ENCODE measurements around the gene CEP85. TPM values are rescaled to one million over a fixed set of nuclear protein-coding genes. Genes with fewer than 3 reads are reported as not detected.
A peak's percentile ranks its signal among the peaks of the same experiment; 100 is the strongest.

The CEP85 gene
- total and polyA plus RNA-seq, 12 donors, result 7.0 to 74.5 (median 52.0) TPM

- intact Hi-C loops (cut with DNase I), result loop anchor here in 1 of 10 donors (10.0 kb wide), 1 partner anchor 136 kb away; no protein-coding TSS in a partner anchor
- no peaks in the 10 kb centered on the region for H3K4me1 ChIP-seq
- no peak overlapping the region for H3K4me3 ChIP-seq
- no peaks in the 10 kb centered on the region for H3K27me3 ChIP-seq
- no peak overlapping the region for H3K27ac ChIP-seq
- no peak for TF ChIP-seq CTCF (IDR thresholded peaks at IDR 0.05)
- peak in 1 of 8 donors; percentile 21 for ATAC-seq
- no peaks in the 10 kb centered on the region for H3K36me3 ChIP-seq
- no peak for DNase-seq
- WGBS, 2 donors, result 93 to 95% methylated on average over 8 of the region's 8 CpGs
- H3K9me3 ChIP-seq, result no peaks in the 10 kb centered on the region
Measured at GRCh38 chr1:26188477-26188876, 45.5 kb upstream of the CEP85 start.

- intact Hi-C loops (cut with DNase I), result loop anchor here in 1 of 10 donors (10.0 kb wide), 1 partner anchor 135 kb away; no protein-coding TSS in a partner anchor
Measured at GRCh38 chr1:26189331-26189730, 44.7 kb upstream of the CEP85 start.

GRCh38 chr1:26189751-26190275 lies 44.2 kb upstream of the CEP85 start:
- no peak overlapping the region for H3K4me3 ChIP-seq
- no peaks in the 10 kb centered on the region for H3K36me3 ChIP-seq
- DNase-seq (no peak), ATAC-seq (no peak)
- no peaks in the 10 kb centered on the region for H3K9me3 ChIP-seq
- TF ChIP-seq CTCF (IDR thresholded peaks at IDR 0.05), result no peak
- H3K4me1 ChIP-seq, result no peaks in the 10 kb centered on the region
- intact Hi-C loops (cut with DNase I), result loop anchor here in 1 of 10 donors (10.0 kb wide), 1 partner anchor 135 kb away; no protein-coding TSS in a partner anchor
- no peak overlapping the region for H3K27ac ChIP-seq
- no peaks in the 10 kb centered on the region for H3K27me3 ChIP-seq
- 86 to 87% methylated on average over 7 of the region's 7 CpGs for WGBS, 2 donors

More at GRCh38 chr1:26189331-26189730, 44.7 kb upstream of the CEP85 start:
- Histone ChIP-seq H3K27me3 (no peaks in the 10 kb centered on the region), H3K4me3 (no peak overlapping the region), H3K9me3 (no peaks in the 10 kb centered on the region), H3K27ac (no peak overlapping the region), H3K36me3 (no peaks in the 10 kb centered on the region), H3K4me1 (no peaks in the 10 kb centered on the region)
- DNase-seq (no peak), ATAC-seq (no peak)
- no peak for TF ChIP-seq CTCF (IDR thresholded peaks at IDR 0.05)
- 80 to 81% methylated on average over 6 of the region's 6 CpGs for WGBS, 2 donors

GRCh38 chr1:26190373-26190987 lies 43.5 kb upstream of the CEP85 start, which contains the start of gene CATSPER4:
Gene CATSPER4, plus strand, starts transcription at chr1:26190602. Its CDS starts 26 bp downstream, at chr1:26190628.
- Histone ChIP-seq H3K4me3 (no peak within 1 kb of the TSS), H3K36me3 (no peaks in the 10 kb centered on the region), H3K27ac (no peak within 1 kb of the TSS), H3K9me3 (no peaks in the 10 kb centered on the region), H3K27me3 (no peaks in the 10 kb centered on the region), H3K4me1 (no peaks in the 10 kb centered on the region)
- intact Hi-C loops (cut with DNase I), result no loop called here
- peak in 5 of 9 donors; percentile 11 to 27 (median 24) for TF ChIP-seq CTCF (IDR thresholded peaks at IDR 0.05)
- ATAC-seq (peak in 1 of 8 donors; percentile 28), DNase-seq (no peak)
- WGBS, 2 donors, result 45 to 46% methylated on average over 16 of the region's 16 CpGs
